ENCODE results near the gene MKLN1. TPM values are rescaled to one million over a fixed set of nuclear protein-coding genes. Genes with fewer than 3 reads are reported as not detected.

Gene MKLN1
- total RNA-seq, 4 donors from 2014 or later, result 37.9 to 55.2 (median 41.3) TPM

DNA sequence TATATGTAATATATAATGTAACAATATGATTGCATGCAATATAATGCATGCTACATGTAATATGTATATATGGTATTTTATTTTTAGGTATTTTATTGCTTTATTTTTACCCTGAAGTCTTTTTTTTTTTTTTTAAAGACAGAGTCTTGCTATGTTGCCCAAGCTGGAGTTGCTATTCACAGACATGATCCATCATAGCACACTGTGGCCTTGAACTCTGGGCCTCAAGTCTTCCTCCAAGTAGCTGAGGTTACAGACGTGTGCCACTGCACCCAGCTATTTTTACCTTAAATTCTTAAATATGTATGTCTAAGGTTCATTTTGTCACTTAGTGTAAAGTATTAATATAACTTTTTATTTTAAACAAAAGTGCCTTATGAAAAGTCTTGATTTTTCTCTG lies 47.1 kb downstream of the MKLN1 start:
- no peaks in the 10 kb centered on the region for H3K9me3 ChIP-seq
- peaks cover 12 to 46% (median 32%) of the 10 kb centered on the region in 4 donors for H3K4me1 ChIP-seq
- intact Hi-C loops (cut with DNase I), result no loop called here
- 72% methylated on average over 1 of the region's 1 CpG for WGBS
- H3K36me3 ChIP-seq, result no peaks in the 10 kb centered on the region
- H3K27ac ChIP-seq (replicated peaks in 1 of 4), result no peak overlapping the region
- no peak overlapping the region for H3K4me3 ChIP-seq
- TF ChIP-seq CTCF (IDR thresholded peaks at IDR 0.05), result no peak
- TF ChIP-seq EP300 (IDR thresholded peaks at IDR 0.05), result no peak
- TF ChIP-seq POLR2A (IDR thresholded peaks at IDR 0.05; ENCODE audit: low read depth), result no peak
- no peak for TF ChIP-seq POLR2AphosphoS5 (IDR thresholded peaks at IDR 0.05)
- no peak for DNase-seq (ENCODE audit: extremely low spot score)
- no peaks in the 10 kb centered on the region for H3K27me3 ChIP-seq

- no peak for TF ChIP-seq CTCF (IDR thresholded peaks at IDR 0.05)
- TF ChIP-seq POLR2A (IDR thresholded peaks at IDR 0.05; ENCODE audit: low read depth), result no peak
- 100% methylated on average over 1 of the region's 1 CpG for WGBS
- intact Hi-C loops (cut with DNase I), result no loop called here
Observed at GRCh38 chr7:131381069-131381838, 53.6 kb downstream of the MKLN1 start.

GRCh38 chr7:131383417-131384285 lies 56.0 kb downstream of the MKLN1 start:
- no peak overlapping the region for H3K27ac ChIP-seq (replicated peaks in 1 of 4)
- DNase-seq (ENCODE audit: extremely low spot score), result no peak
- H3K4me3 ChIP-seq, result no peak overlapping the region
- H3K27me3 ChIP-seq, result no peaks in the 10 kb centered on the region
- peaks cover 0 to 28% (median 16%) of the 10 kb centered on the region in 4 donors for H3K4me1 ChIP-seq
- H3K36me3 ChIP-seq, result peaks cover 0 to 1% (median 0%) of the 10 kb centered on the region in 4 donors
- no peaks in the 10 kb centered on the region for H3K9me3 ChIP-seq
- WGBS, result 100% methylated on average over 2 of the region's 2 CpGs
- intact Hi-C loops (cut with DNase I), result no loop called here
- TF ChIP-seq EP300 (IDR thresholded peaks at IDR 0.05) (no peak), POLR2AphosphoS5 (IDR thresholded peaks at IDR 0.05) (no peak), CTCF (IDR thresholded peaks at IDR 0.05) (no peak), POLR2A (IDR thresholded peaks at IDR 0.05; ENCODE audit: low read depth) (no peak)

More at GRCh38 chr7:131381069-131381838, 53.6 kb downstream of the MKLN1 start:
- Histone ChIP-seq H3K4me1 (peaks cover 0 to 28% (median 16%) of the 10 kb centered on the region in 4 donors), H3K36me3 (no peaks in the 10 kb centered on the region), H3K27me3 (no peaks in the 10 kb centered on the region), H3K9me3 (no peaks in the 10 kb centered on the region), H3K27ac (replicated peaks in 1 of 4) (no peak overlapping the region), H3K4me3 (no peak overlapping the region)
- DNase-seq (ENCODE audit: extremely low spot score), result no peak

- 92% methylated on average over 2 of the region's 2 CpGs for WGBS
- H3K4me1 ChIP-seq, result peaks cover 0 to 28% (median 16%) of the 10 kb centered on the region in 4 donors
- peaks cover 0 to 5% (median 2%) of the 10 kb centered on the region in 4 donors for H3K36me3 ChIP-seq
- no peaks in the 10 kb centered on the region for H3K9me3 ChIP-seq
- H3K27me3 ChIP-seq, result no peaks in the 10 kb centered on the region
- intact Hi-C loops (cut with DNase I), result no loop called here
- no peak overlapping the region for H3K4me3 ChIP-seq
- no peak for TF ChIP-seq POLR2A (IDR thresholded peaks at IDR 0.05; ENCODE audit: low read depth)
- TF ChIP-seq CTCF (IDR thresholded peaks at IDR 0.05), result no peak
- TF ChIP-seq EP300 (IDR thresholded peaks at IDR 0.05), result no peak
- TF ChIP-seq POLR2AphosphoS5 (IDR thresholded peaks at IDR 0.05), result no peak
- no peak for DNase-seq (ENCODE audit: extremely low spot score)
- H3K27ac ChIP-seq (replicated peaks in 1 of 4), result no peak overlapping the region
Observed at GRCh38 chr7:131384286-131384635, 56.6 kb downstream of the MKLN1 start.

All from esophagus muscularis mucosa (tissue), 4 donors.